DND-41 (cell line): ENCODE results near the gene CUL5.

ENCODE experiments used
- EZH2 ChIP-seq: IDR thresholded peaks from 3 replicates; pipeline ENCODE4 v1.6.1; 2012; ENCODE audit warnings: borderline replicate concordance, low read depth, mild to moderate bottlenecking, moderate library complexity, low read length, inconsistent platforms; ENCODE audit not compliant: severe bottlenecking
- TF ChIP-seq, protein P1 (sequence below): IDR thresholded peaks from 2 replicates; pipeline ENCODE4 v1.5.1; 2012; ENCODE audit warnings: borderline replicate concordance, low read length, moderate library complexity, mild to moderate bottlenecking; ENCODE audit not compliant: poor library complexity, severe bottlenecking; ENCODE audit errors: extremely low read depth

DNA sequence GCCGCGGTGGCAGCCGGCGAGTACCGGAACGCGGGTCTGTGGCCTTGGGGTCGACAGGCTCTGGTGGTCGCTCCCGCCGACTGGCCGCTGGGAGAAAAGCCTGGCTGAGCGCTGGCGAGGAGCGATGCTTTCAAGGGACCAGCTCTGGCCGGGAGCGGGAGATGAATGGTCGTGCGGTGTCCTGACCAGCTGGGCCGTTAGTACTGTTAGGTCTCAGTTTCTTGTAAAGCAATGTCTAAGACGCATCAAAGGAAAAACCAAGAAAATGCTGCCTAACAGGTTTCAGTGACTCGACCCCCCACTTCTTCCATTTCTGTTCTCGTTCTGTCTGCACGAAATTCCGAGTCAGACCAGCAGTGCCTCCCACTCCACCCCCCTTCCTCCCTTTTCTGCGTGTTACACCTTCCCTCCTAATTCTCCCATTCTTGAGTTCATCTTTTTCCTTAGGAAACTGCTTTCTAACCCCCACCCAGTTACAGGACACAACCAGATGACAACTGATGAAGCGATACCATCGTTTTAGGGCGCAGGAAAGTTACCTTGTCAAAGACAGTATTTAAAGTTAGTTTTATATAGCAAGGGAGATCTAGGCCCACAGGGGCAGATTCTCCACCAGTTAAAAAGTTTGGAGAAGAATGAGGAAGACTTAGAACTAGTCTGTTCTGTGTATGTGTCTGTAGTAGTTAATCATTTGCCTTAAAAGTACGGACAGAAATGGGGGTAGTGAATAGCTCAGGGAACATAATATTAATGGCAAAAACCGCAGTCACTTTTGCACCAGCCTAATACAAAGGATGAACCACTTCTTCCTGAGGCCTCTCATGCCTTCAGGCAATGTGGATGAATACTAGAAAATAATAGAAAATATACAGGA, 1.0 kb downstream of the CUL5 start:
- no peak for TF ChIP-seq EZH2
- TF ChIP-seq, protein P1, sequence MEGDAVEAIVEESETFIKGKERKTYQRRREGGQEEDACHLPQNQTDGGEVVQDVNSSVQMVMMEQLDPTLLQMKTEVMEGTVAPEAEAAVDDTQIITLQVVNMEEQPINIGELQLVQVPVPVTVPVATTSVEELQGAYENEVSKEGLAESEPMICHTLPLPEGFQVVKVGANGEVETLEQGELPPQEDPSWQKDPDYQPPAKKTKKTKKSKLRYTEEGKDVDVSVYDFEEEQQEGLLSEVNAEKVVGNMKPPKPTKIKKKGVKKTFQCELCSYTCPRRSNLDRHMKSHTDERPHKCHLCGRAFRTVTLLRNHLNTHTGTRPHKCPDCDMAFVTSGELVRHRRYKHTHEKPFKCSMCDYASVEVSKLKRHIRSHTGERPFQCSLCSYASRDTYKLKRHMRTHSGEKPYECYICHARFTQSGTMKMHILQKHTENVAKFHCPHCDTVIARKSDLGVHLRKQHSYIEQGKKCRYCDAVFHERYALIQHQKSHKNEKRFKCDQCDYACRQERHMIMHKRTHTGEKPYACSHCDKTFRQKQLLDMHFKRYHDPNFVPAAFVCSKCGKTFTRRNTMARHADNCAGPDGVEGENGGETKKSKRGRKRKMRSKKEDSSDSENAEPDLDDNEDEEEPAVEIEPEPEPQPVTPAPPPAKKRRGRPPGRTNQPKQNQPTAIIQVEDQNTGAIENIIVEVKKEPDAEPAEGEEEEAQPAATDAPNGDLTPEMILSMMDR = no peak
